Fibroblast of lung (primary cell): Measurements from ENCODE around the gene PRDM11. TPM values are rescaled to one million over a fixed set of nuclear protein-coding genes. Genes with fewer than 3 reads are reported as not detected.

Experiments
- DNase-seq, 2 donors: peaks; one replicate each; pipeline versions ENCODE4 v3.0.0 to v3.0.0-alpha.2; 2010; ENCODE audit warnings: low read depth in 2 of 2
- H2AFZ ChIP-seq: 2 replicates; pipeline ENCODE4 v1.5.1; 2012; ENCODE audit warnings: low read length, control low read depth, inconsistent platforms
- H3K27ac ChIP-seq: 2 replicates; pipeline ENCODE4 v1.5.1; 2011; ENCODE audit warnings: low read length, control low read depth; ENCODE audit not compliant: insufficient read depth
- H3K27me3 ChIP-seq: 2 replicates; pipeline ENCODE4 v1.5.1; 2011; ENCODE audit warnings: mild to moderate bottlenecking, low read length; ENCODE audit not compliant: control insufficient read depth, insufficient read depth
- H3K36me3 ChIP-seq: 2 replicates; pipeline ENCODE4 v1.5.1; 2011; ENCODE audit warnings: low read length; ENCODE audit not compliant: control insufficient read depth, insufficient read depth
- H3K4me1 ChIP-seq: 2 replicates; pipeline ENCODE4 v1.5.1; 2011; ENCODE audit warnings: low read length; ENCODE audit not compliant: control insufficient read depth, insufficient read depth; ENCODE audit errors: extremely low read depth
- H3K4me2 ChIP-seq: 2 replicates; pipeline ENCODE4 v1.5.1; 2011; ENCODE audit warnings: low read length, control low read depth; ENCODE audit not compliant: insufficient read depth; ENCODE audit errors: extremely low read depth
- H3K4me3 ChIP-seq, 4 experiments: fragments of 200-600 bp in 1 of 4; sonication (generic) in 1 of 4; replicated peaks in 1 of 4; 2 replicates each; pipeline ENCODE4 v1.5.1; 2011 to 2016; ENCODE audit warnings: low read length in 4 of 4, low read depth in 3 of 4, mild to moderate bottlenecking in 3 of 4, control low read depth in 2 of 4, inconsistent platforms in 1 of 4, mixed read lengths in 1 of 4; ENCODE audit not compliant: insufficient read depth in 1 of 4; ENCODE audit errors: control extremely low read depth in 1 of 4
- H3K79me2 ChIP-seq: 2 replicates; pipeline ENCODE4 v1.5.1; 2012; ENCODE audit warnings: mild to moderate bottlenecking, low read length, inconsistent platforms; ENCODE audit not compliant: control insufficient read depth, insufficient read depth
- H3K9ac ChIP-seq: 2 replicates; pipeline ENCODE4 v1.5.1; 2011; ENCODE audit warnings: mild to moderate bottlenecking, low read length, control low read depth; ENCODE audit not compliant: insufficient read depth
- H3K9me3 ChIP-seq: 2 replicates; pipeline ENCODE4 v1.5.1; 2012; ENCODE audit warnings: low read depth, low read length; ENCODE audit not compliant: control insufficient read depth, insufficient read depth
- H4K20me1 ChIP-seq: 2 replicates; pipeline ENCODE4 v1.5.1; 2011; ENCODE audit warnings: low read length; ENCODE audit not compliant: control insufficient read depth, insufficient read depth; ENCODE audit errors: extremely low read depth
- CTCF ChIP-seq, 2 donors: IDR thresholded peaks in 1 of 2; conservative IDR thresholded peaks in 1 of 2; 1 replicate in 1 of 2; 2 replicates in 1 of 2; pipeline ENCODE4 v1.5.1; 2011 to 2012; ENCODE audit warnings: low read length in 2 of 2, control low read depth in 1 of 2, inconsistent platforms in 1 of 2, low read depth in 1 of 2, mild to moderate bottlenecking in 1 of 2
- EZH2 ChIP-seq: IDR thresholded peaks from 2 replicates; pipeline ENCODE4 v1.5.1; 2012; ENCODE audit warnings: low read length, control low read depth, mild to moderate bottlenecking; ENCODE audit errors: missing control alignments
- polyA plus RNA-seq, 2 donors: library from polyadenylated mRNA; depleted of rRNA in 1 of 2; stranded (reverse) in 1 of 2; unstranded in 1 of 2; fragments of >200 nt; gene quantifications; 2 replicates each; pipeline ENCODE4 v1.2.1, GENCODE V29; 2011 to 2012; ENCODE audit warnings: missing spikeins in 1 of 2
- total RNA-seq: library from RNA; depleted of rRNA; stranded (reverse); fragments of >200 nt; gene quantifications from 2 replicates; pipeline ENCODE4 v1.2.1, GENCODE V29; 2014

Gene PRDM11
- total and polyA plus RNA-seq, 2 donors (not counting 1 experiment from before 2014, with no cell fraction given), result 3.1 to 4.0 TPM

- H3K27ac ChIP-seq, result no peak overlapping the region
- peaks cover 3% of the 10 kb centered on the region for H3K27me3 ChIP-seq
- no peak overlapping the region for H3K4me2 ChIP-seq
- DNase-seq, result no peak
- H3K4me1 ChIP-seq, result peaks cover 3% of the 10 kb centered on the region
- H3K9ac ChIP-seq, result no peak overlapping the region
- H3K9me3 ChIP-seq, result no peaks in the 10 kb centered on the region
- no peak overlapping the region for H3K4me3 ChIP-seq
- H4K20me1 ChIP-seq, result no peaks in the 10 kb centered on the region
- H3K36me3 ChIP-seq, result no peaks in the 10 kb centered on the region
- H3K79me2 ChIP-seq, result no peaks in the 10 kb centered on the region
- peak in 1 of 2 donors; percentile 24 for TF ChIP-seq CTCF (conservative IDR thresholded peaks at IDR 0.05 in 1 of 2, IDR thresholded peaks at IDR 0.05 in 1 of 2; ENCODE audit: low read depth in 1 of 2, low read length in 2 of 2)
- TF ChIP-seq EZH2, result no peak
- H2AFZ ChIP-seq, result no peak overlapping the region
Observed at GRCh38 chr11:45267052-45267451, 120.6 kb downstream of the PRDM11 start.

- no peak for DNase-seq
- Histone ChIP-seq H3K9me3 (no peaks in the 10 kb centered on the region), H3K4me1 (peaks cover 3% of the 10 kb centered on the region), H2AFZ (no peak overlapping the region), H3K27me3 (peaks cover 3% of the 10 kb centered on the region), H3K36me3 (no peaks in the 10 kb centered on the region), H3K79me2 (no peaks in the 10 kb centered on the region), H3K27ac (no peak overlapping the region), H3K4me2 (no peak overlapping the region), H3K9ac (no peak overlapping the region), H4K20me1 (no peaks in the 10 kb centered on the region), H3K4me3 (no peak overlapping the region)
- no peak for TF ChIP-seq CTCF (conservative IDR thresholded peaks at IDR 0.05 in 1 of 2, IDR thresholded peaks at IDR 0.05 in 1 of 2; ENCODE audit: low read depth in 1 of 2, low read length in 2 of 2)
- TF ChIP-seq EZH2, result no peak
Observed at GRCh38 chr11:45267652-45268299, 121.3 kb downstream of the PRDM11 start.

DNA sequence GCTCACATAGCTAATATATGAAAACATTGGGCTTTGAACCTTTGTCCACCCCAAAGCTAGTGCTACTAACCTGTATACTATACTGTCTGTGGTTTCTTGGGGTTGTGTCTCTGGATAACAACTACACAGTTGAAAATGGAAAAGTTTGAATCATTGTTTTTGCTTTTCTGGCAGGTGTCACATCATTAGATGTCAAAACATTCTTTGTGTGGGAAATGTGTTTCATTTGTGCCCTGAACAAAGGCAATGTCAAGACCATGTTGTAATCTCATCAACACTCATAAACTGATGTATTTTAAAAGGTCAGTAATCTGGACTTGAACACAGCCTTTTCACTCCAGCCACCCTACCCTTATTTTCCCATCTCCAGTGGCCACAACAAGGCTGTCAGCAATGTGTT lies 123.2 kb downstream of the PRDM11 start:
- Histone ChIP-seq H3K27ac (no peak overlapping the region), H3K4me1 (peaks cover 3% of the 10 kb centered on the region), H4K20me1 (no peaks in the 10 kb centered on the region), H3K79me2 (no peaks in the 10 kb centered on the region), H3K36me3 (no peaks in the 10 kb centered on the region), H3K4me2 (no peak overlapping the region), H3K27me3 (peaks cover 3% of the 10 kb centered on the region), H2AFZ (no peak overlapping the region), H3K9me3 (no peaks in the 10 kb centered on the region), H3K9ac (no peak overlapping the region), H3K4me3 (no peak overlapping the region)
- no peak for TF ChIP-seq EZH2
- TF ChIP-seq CTCF (conservative IDR thresholded peaks at IDR 0.05 in 1 of 2, IDR thresholded peaks at IDR 0.05 in 1 of 2; ENCODE audit: low read depth in 1 of 2, low read length in 2 of 2), result no peak
- DNase-seq, result no peak
